GM20000 (cell line): ENCODE measurements around the gene LGALS12.

Source experiments
- DNase-seq: peaks from one replicate; pipeline ENCODE4 v3.0.0; 2012; ENCODE audit warnings: low spot score
- TF ChIP-seq, protein P1 (sequence below): IDR thresholded peaks from 2 replicates; pipeline ENCODE4 v1.5.1; 2012; ENCODE audit warnings: mild to moderate bottlenecking, control low read depth; ENCODE audit errors: extremely low read depth, missing control alignments

LGALS12 gene

GRCh38 chr11:63553759-63554158 is 47.9 kb downstream of the LGALS12 start:
- DNase-seq: peak; percentile 75
- TF ChIP-seq, protein P1, sequence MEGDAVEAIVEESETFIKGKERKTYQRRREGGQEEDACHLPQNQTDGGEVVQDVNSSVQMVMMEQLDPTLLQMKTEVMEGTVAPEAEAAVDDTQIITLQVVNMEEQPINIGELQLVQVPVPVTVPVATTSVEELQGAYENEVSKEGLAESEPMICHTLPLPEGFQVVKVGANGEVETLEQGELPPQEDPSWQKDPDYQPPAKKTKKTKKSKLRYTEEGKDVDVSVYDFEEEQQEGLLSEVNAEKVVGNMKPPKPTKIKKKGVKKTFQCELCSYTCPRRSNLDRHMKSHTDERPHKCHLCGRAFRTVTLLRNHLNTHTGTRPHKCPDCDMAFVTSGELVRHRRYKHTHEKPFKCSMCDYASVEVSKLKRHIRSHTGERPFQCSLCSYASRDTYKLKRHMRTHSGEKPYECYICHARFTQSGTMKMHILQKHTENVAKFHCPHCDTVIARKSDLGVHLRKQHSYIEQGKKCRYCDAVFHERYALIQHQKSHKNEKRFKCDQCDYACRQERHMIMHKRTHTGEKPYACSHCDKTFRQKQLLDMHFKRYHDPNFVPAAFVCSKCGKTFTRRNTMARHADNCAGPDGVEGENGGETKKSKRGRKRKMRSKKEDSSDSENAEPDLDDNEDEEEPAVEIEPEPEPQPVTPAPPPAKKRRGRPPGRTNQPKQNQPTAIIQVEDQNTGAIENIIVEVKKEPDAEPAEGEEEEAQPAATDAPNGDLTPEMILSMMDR: no peak

- no peak for DNase-seq
- TF ChIP-seq, protein P1: no peak
These were observed 49.0 kb downstream of the LGALS12 start for GRCh38 chr11:63554877-63555223.

GRCh38 chr11:63556404-63557013 is 50.6 kb downstream of the LGALS12 start:
- TF ChIP-seq, protein P1: no peak
- DNase-seq: no peak

GRCh38 chr11:63557570-63557969 is 51.7 kb downstream of the LGALS12 start:
- TF ChIP-seq, protein P1: no peak
- DNase-seq: no peak

GRCh38 chr11:63558459-63559157 is 52.7 kb downstream of the LGALS12 start:
- no peak for DNase-seq
- TF ChIP-seq, protein P1: no peak

DNA sequence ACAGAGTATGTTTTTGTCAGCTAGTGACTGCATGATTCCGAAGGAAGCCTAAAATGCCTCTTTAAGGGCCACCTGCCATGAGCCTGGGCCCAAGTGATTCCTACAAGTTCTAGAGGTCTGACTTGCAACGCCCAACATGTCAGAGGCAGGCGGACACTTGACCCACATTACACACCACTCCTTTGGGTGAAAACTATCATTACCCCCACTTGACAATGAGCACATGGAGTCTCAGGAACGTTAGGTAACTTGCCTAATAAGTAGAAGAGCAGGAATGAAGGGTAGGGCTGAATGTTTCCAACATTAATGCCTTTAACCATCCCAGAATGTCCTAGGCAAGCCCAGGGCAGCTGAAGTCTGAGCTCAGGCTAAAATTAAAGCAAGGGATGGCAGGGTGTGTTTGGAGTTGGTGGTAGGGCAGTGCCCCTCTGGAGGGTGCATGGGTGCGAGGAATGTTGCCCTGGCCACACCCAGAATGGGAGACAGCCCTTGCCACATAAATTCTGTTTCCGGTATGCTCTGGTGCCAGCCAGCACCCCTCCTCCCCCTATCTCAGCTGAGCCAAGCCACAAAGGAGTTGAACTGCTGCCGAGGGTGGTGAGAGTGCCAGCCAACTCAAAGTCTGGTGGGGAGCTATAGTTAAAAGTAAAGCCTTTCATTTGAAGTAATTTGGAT is 54.8 kb downstream of the LGALS12 start:
- TF ChIP-seq, protein P1: no peak

GRCh38 chr11:63563201-63564055 is 57.5 kb downstream of the LGALS12 start, which contains the start of gene PLAAT2:
Gene PLAAT2, minus strand, starts transcription at chr11:63563379. Its CDS starts 55 bp downstream, at chr11:63563324.
- TF ChIP-seq, protein P1: no peak
- no peak for DNase-seq

More for the DNA sequence above, 54.8 kb downstream of the LGALS12 start:
- no peak for DNase-seq
